Esophagus muscularis mucosa (tissue), 4 donors: ENCODE results near the gene CHST5.

Experiments used
- CTCF ChIP-seq, 3 experiments: fragments of 200-600 bp in 2 of 3; fragments of 450-650 bp in 1 of 3; sonication (generic) in 2 of 3; IDR thresholded peaks; one replicate each; pipeline ENCODE4 v1.5.1; 2017 to 2019; ENCODE audit warnings: antibody characterized with exemption in 3 of 3, mild to moderate bottlenecking in 2 of 3, moderate library complexity in 1 of 3
- EP300 ChIP-seq: sonication (generic); formaldehyde crosslinking; IDR thresholded peaks from one replicate; pipeline ENCODE4 v1.6.1; 2017; ENCODE audit warnings: antibody characterized with exemption
- POLR2AphosphoS5 ChIP-seq, 2 donors: sonication (generic); formaldehyde crosslinking; IDR thresholded peaks; one replicate each; pipeline ENCODE4 v1.6.1; 2017; ENCODE audit warnings: antibody characterized with exemption in 2 of 2

GRCh38 chr16:75506574-75506973 is 29.3 kb downstream of the CHST5 start:
- no peak for TF ChIP-seq CTCF (IDR thresholded peaks at IDR 0.05)
- no peak for TF ChIP-seq EP300
- TF ChIP-seq POLR2AphosphoS5 (IDR thresholded peaks at IDR 0.05): peak; percentile 11 to 26
